Measurements from ENCODE around the gene MT1M. TPM values are rescaled to one million over a fixed set of nuclear protein-coding genes. Genes with fewer than 3 reads are reported as not detected.

Gene MT1M
- total and polyA plus RNA-seq, 7 donors, result 3.9 to 106 (median 14.8) TPM

GRCh38 chr16:56600398-56600999 is 32.0 kb upstream of the MT1M start:
- no peak for DNase-seq
- peaks cover 0 to 1% (median 0%) of the 10 kb centered on the region in 4 donors for H3K4me1 ChIP-seq
- no peak overlapping the region for H3K27ac ChIP-seq
- no peaks in the 10 kb centered on the region for H3K9me3 ChIP-seq
- no peak overlapping the region for H3K4me3 ChIP-seq
- 31 to 38% methylated on average over 8 of the region's 8 CpGs for WGBS, 2 donors
- intact Hi-C loops (cut with DNase I), result loop anchor here (2.0 to 10.0 kb wide), 4 partner anchors 86 to 334 kb away; partner anchors contain the start of genes AMFR and HERPUD1
- H3K36me3 ChIP-seq, result no peaks in the 10 kb centered on the region
- no peaks in the 10 kb centered on the region for H3K27me3 ChIP-seq
- TF ChIP-seq, protein P1, sequence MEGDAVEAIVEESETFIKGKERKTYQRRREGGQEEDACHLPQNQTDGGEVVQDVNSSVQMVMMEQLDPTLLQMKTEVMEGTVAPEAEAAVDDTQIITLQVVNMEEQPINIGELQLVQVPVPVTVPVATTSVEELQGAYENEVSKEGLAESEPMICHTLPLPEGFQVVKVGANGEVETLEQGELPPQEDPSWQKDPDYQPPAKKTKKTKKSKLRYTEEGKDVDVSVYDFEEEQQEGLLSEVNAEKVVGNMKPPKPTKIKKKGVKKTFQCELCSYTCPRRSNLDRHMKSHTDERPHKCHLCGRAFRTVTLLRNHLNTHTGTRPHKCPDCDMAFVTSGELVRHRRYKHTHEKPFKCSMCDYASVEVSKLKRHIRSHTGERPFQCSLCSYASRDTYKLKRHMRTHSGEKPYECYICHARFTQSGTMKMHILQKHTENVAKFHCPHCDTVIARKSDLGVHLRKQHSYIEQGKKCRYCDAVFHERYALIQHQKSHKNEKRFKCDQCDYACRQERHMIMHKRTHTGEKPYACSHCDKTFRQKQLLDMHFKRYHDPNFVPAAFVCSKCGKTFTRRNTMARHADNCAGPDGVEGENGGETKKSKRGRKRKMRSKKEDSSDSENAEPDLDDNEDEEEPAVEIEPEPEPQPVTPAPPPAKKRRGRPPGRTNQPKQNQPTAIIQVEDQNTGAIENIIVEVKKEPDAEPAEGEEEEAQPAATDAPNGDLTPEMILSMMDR (IDR thresholded peaks at IDR 0.05), result peak in 3 of 4 experiments; percentile 54 to 60 (median 54)
- no peak for TF ChIP-seq POLR2AphosphoS5 (IDR thresholded peaks at IDR 0.05)

- Histone ChIP-seq H3K36me3 (no peaks in the 10 kb centered on the region), H3K4me1 (peaks cover 0 to 9% (median 4%) of the 10 kb centered on the region in 4 donors), H3K9me3 (no peaks in the 10 kb centered on the region), H3K27ac (no peak overlapping the region), H3K27me3 (no peaks in the 10 kb centered on the region), H3K4me3 (no peak overlapping the region)
- intact Hi-C loops (cut with DNase I), result loop anchor here (2.0 to 10.0 kb wide), 4 partner anchors 87 to 333 kb away; partner anchors contain the start of genes AMFR and HERPUD1
- TF ChIP-seq, protein P1 (IDR thresholded peaks at IDR 0.05), result no peak
- TF ChIP-seq POLR2A (IDR thresholded peaks at IDR 0.05), result no peak
- TF ChIP-seq POLR2AphosphoS5 (IDR thresholded peaks at IDR 0.05), result no peak
- TF ChIP-seq EP300 (IDR thresholded peaks at IDR 0.05), result no peak
- DNase-seq, result no peak
- WGBS, 2 donors, result 72 to 73% methylated on average over 9 of the region's 9 CpGs
These were observed 31.1 kb upstream of the MT1M start for GRCh38 chr16:56601325-56601724.

- no peak for DNase-seq
- 21 to 52% methylated on average over 4 of the region's 4 CpGs for WGBS, 2 donors
- no peak overlapping the region for H3K27ac ChIP-seq
- intact Hi-C loops (cut with DNase I), result loop anchor here (5.0 to 10.0 kb wide), 3 partner anchors 99 to 331 kb away; partner anchors contain the start of genes AMFR and HERPUD1
- H3K4me1 ChIP-seq, result peaks cover 0 to 29% (median 24%) of the 10 kb centered on the region in 4 donors
- no peaks in the 10 kb centered on the region for H3K9me3 ChIP-seq
- no peak for TF ChIP-seq POLR2AphosphoS5 (IDR thresholded peaks at IDR 0.05)
- no peak for TF ChIP-seq POLR2A (IDR thresholded peaks at IDR 0.05)
- TF ChIP-seq, protein P1 (IDR thresholded peaks at IDR 0.05), result no peak
- TF ChIP-seq EP300 (IDR thresholded peaks at IDR 0.05), result no peak
- no peak overlapping the region for H3K4me3 ChIP-seq
- no peaks in the 10 kb centered on the region for H3K36me3 ChIP-seq
- no peaks in the 10 kb centered on the region for H3K27me3 ChIP-seq
These were observed 28.9 kb upstream of the MT1M start for GRCh38 chr16:56603589-56603988.

DNA sequence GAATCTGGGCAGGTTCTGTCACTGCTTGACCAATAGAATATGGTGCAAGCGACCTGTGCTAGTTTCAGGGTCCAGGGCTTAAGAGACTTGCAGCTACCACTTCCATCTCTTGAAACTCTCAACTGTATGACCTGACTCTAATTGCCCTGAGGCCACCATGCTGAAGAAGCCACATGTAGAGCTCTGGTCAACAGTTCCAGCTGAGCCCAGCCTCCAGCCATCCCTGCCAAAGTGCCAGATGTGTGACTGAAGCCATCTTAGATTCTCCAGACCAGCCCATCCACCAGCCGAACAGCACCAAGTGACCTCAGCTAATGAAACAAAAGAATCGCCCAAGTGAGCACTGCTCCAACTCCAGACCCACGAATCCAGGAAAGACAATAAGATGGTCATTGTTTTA is 27.5 kb upstream of the MT1M start:
- DNase-seq, result no peak
- Histone ChIP-seq H3K9me3 (no peaks in the 10 kb centered on the region), H3K36me3 (no peaks in the 10 kb centered on the region), H3K27ac (peak overlapping the region in 1 of 4 donors; percentile 93), H3K27me3 (no peaks in the 10 kb centered on the region), H3K4me1 (peaks cover 0 to 37% (median 34%) of the 10 kb centered on the region in 4 donors), H3K4me3 (no peak overlapping the region)
- intact Hi-C loops (cut with DNase I), result loop anchor here (5.0 to 10.0 kb wide), 4 partner anchors 37 to 330 kb away; partner anchors contain the start of genes AMFR and HERPUD1
- TF ChIP-seq, protein P1 (IDR thresholded peaks at IDR 0.05), result no peak
- TF ChIP-seq POLR2A (IDR thresholded peaks at IDR 0.05) (no peak), EP300 (IDR thresholded peaks at IDR 0.05) (no peak), POLR2AphosphoS5 (IDR thresholded peaks at IDR 0.05) (no peak)
- WGBS, 2 donors, result 87 to 89% methylated on average over 4 of the region's 4 CpGs
